Measurements from ENCODE around the gene CXCL14. TPM values are rescaled to one million over a fixed set of nuclear protein-coding genes. Genes with fewer than 3 reads are reported as not detected.

The CXCL14 gene
- total RNA-seq, 1 experiment from 2014 or later, result not detected

DNA sequence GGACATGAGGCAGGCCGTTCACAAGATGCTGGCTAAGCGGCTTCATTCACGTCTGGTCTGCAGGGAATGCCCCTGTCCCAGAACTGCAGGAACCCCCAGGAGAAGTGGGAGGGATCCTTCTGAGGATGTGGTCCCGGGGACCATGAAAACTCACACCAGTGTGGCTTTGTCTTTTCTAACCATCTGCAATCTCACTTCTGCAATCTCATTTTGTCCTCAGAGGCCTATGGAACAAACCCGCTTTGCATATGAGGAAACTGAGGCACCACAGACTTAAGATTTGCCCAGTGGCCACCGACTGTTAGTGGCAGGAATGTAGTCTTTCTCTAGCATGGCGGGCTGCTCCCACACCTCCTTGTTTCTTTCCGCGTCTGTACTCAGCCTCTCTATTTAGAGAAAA lies 6.9 kb downstream of the CXCL14 start:
- Histone ChIP-seq H3K27ac (ENCODE audit: low read depth, low read length) (no peak overlapping the region), H3K36me3 (ENCODE audit: control insufficient read depth in 1 of 2, insufficient read depth in 2 of 2, low read length in 2 of 2) (no peaks in the 10 kb centered on the region), H3K79me2 (ENCODE audit: insufficient read depth, low read length) (no peaks in the 10 kb centered on the region), H2AFZ (ENCODE audit: low read depth, low read length, poor library complexity, severe bottlenecking) (no peak overlapping the region), H3K27me3 (ENCODE audit: insufficient read depth, low read length) (no peaks in the 10 kb centered on the region), H3K4me1 (ENCODE audit: control insufficient read depth in 1 of 2, insufficient read depth in 2 of 2, low read length in 2 of 2) (peaks cover 0 to 14% of the 10 kb centered on the region in 2 experiments; a peak in 2 of 4 replicates), H3K9me2 (ENCODE audit: insufficient read depth) (no peaks in the 10 kb centered on the region), H3K4me3 (replicated peaks in 1 of 2; ENCODE audit: low read depth in 1 of 2, low read length in 2 of 2) (no peak overlapping the region), H4K20me1 (ENCODE audit: insufficient read depth) (no peaks in the 10 kb centered on the region), H3K9me3 (ENCODE audit: control insufficient read depth in 1 of 2, insufficient read depth in 1 of 2, low read depth in 1 of 2, low read length in 2 of 2) (no peaks in the 10 kb centered on the region), H3K9ac (ENCODE audit: low read length) (no peak overlapping the region), H3K4me2 (ENCODE audit: low read length) (no peak overlapping the region)
- ChIA-PET POLR2A (no interaction called here), CTCF (interaction anchor here (8.8 kb wide), 1 partner anchor 112 kb away, joined by 153 read pairs; no protein-coding TSS in a partner anchor), RAD21 (ENCODE audit: low non-redundant PET in 1 of 2, low total read pairs in 2 of 2, uncharacterized antibody in 2 of 2, unreplicated experiment in 2 of 2) (no interaction called here)
- no peak for ATAC-seq
- no peak for TF ChIP-seq EZH2phosphoT487 (IDR thresholded peaks at IDR 0.05; ENCODE audit: borderline replicate concordance)
- no peak for TF ChIP-seq ELF1 (IDR thresholded peaks at IDR 0.05; ENCODE audit: borderline replicate concordance, low read depth)
- TF ChIP-seq, protein P1, sequence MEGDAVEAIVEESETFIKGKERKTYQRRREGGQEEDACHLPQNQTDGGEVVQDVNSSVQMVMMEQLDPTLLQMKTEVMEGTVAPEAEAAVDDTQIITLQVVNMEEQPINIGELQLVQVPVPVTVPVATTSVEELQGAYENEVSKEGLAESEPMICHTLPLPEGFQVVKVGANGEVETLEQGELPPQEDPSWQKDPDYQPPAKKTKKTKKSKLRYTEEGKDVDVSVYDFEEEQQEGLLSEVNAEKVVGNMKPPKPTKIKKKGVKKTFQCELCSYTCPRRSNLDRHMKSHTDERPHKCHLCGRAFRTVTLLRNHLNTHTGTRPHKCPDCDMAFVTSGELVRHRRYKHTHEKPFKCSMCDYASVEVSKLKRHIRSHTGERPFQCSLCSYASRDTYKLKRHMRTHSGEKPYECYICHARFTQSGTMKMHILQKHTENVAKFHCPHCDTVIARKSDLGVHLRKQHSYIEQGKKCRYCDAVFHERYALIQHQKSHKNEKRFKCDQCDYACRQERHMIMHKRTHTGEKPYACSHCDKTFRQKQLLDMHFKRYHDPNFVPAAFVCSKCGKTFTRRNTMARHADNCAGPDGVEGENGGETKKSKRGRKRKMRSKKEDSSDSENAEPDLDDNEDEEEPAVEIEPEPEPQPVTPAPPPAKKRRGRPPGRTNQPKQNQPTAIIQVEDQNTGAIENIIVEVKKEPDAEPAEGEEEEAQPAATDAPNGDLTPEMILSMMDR (IDR thresholded peaks at IDR 0.05 in 2 of 3, conservative IDR thresholded peaks at IDR 0.05 in 1 of 3; ENCODE audit: borderline replicate concordance in 1 of 3, insufficient read depth in 1 of 3, low read depth in 2 of 3, low read length in 2 of 3), result no peak
- TF ChIP-seq RAD21 (IDR thresholded peaks at IDR 0.05; ENCODE audit: low read depth), result no peak
- TF ChIP-seq ZNF274 (IDR thresholded peaks at IDR 0.05; ENCODE audit: low read depth, low read length), result no peak
- no peak for TF ChIP-seq SP1 (IDR thresholded peaks at IDR 0.05; ENCODE audit: low read depth)
- no peak for TF ChIP-seq FOSL1 (IDR thresholded peaks at IDR 0.05; ENCODE audit: low read depth)
- no peak for TF ChIP-seq POLR2A (IDR thresholded peaks at IDR 0.05; ENCODE audit: borderline replicate concordance, extremely low read depth, insufficient read depth, insufficient read length)
- no peak for TF ChIP-seq EGR1 (IDR thresholded peaks at IDR 0.05; ENCODE audit: low read depth)
- no peak for TF ChIP-seq CEBPB (IDR thresholded peaks at IDR 0.05; ENCODE audit: low read depth)
- TF ChIP-seq POLR2AphosphoS5 (IDR thresholded peaks at IDR 0.05; ENCODE audit: low read depth, low read length), result no peak
- TF ChIP-seq, protein P2, sequence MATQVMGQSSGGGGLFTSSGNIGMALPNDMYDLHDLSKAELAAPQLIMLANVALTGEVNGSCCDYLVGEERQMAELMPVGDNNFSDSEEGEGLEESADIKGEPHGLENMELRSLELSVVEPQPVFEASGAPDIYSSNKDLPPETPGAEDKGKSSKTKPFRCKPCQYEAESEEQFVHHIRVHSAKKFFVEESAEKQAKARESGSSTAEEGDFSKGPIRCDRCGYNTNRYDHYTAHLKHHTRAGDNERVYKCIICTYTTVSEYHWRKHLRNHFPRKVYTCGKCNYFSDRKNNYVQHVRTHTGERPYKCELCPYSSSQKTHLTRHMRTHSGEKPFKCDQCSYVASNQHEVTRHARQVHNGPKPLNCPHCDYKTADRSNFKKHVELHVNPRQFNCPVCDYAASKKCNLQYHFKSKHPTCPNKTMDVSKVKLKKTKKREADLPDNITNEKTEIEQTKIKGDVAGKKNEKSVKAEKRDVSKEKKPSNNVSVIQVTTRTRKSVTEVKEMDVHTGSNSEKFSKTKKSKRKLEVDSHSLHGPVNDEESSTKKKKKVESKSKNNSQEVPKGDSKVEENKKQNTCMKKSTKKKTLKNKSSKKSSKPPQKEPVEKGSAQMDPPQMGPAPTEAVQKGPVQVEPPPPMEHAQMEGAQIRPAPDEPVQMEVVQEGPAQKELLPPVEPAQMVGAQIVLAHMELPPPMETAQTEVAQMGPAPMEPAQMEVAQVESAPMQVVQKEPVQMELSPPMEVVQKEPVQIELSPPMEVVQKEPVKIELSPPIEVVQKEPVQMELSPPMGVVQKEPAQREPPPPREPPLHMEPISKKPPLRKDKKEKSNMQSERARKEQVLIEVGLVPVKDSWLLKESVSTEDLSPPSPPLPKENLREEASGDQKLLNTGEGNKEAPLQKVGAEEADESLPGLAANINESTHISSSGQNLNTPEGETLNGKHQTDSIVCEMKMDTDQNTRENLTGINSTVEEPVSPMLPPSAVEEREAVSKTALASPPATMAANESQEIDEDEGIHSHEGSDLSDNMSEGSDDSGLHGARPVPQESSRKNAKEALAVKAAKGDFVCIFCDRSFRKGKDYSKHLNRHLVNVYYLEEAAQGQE (IDR thresholded peaks at IDR 0.05; ENCODE audit: low read depth), result no peak
- no peak for TF ChIP-seq TCF7L2 (IDR thresholded peaks at IDR 0.05; ENCODE audit: borderline replicate concordance, extremely low read depth, insufficient read depth, insufficient read length)
- TF ChIP-seq, protein P3, sequence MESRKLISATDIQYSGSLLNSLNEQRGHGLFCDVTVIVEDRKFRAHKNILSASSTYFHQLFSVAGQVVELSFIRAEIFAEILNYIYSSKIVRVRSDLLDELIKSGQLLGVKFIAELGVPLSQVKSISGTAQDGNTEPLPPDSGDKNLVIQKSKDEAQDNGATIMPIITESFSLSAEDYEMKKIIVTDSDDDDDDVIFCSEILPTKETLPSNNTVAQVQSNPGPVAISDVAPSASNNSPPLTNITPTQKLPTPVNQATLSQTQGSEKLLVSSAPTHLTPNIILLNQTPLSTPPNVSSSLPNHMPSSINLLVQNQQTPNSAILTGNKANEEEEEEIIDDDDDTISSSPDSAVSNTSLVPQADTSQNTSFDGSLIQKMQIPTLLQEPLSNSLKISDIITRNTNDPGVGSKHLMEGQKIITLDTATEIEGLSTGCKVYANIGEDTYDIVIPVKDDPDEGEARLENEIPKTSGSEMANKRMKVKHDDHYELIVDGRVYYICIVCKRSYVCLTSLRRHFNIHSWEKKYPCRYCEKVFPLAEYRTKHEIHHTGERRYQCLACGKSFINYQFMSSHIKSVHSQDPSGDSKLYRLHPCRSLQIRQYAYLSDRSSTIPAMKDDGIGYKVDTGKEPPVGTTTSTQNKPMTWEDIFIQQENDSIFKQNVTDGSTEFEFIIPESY (IDR thresholded peaks at IDR 0.05; ENCODE audit: extremely low read depth, insufficient replicate concordance, low read length), result no peak
- no peak for TF ChIP-seq SIN3A (IDR thresholded peaks at IDR 0.05; ENCODE audit: low read depth)
- TF ChIP-seq, protein P4, sequence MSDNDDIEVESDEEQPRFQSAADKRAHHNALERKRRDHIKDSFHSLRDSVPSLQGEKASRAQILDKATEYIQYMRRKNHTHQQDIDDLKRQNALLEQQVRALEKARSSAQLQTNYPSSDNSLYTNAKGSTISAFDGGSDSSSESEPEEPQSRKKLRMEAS (IDR thresholded peaks at IDR 0.05), result no peak
- TF ChIP-seq EZH2 (IDR thresholded peaks at IDR 0.05), result no peak
- no peak for TF ChIP-seq SRF (IDR thresholded peaks at IDR 0.05; ENCODE audit: low read depth)
- no peak for TF ChIP-seq YY1 (IDR thresholded peaks at IDR 0.05; ENCODE audit: extremely low read depth, insufficient replicate concordance, low read depth, low read length)
- DNase-seq (ENCODE audit: low read depth, low spot score), result no peak
- intact Hi-C loops (cut with micrococcal nuclease), result loop anchor here (2.0 kb wide), 1 partner anchor 19 kb away; no protein-coding TSS in a partner anchor
- BruUV-seq (replicated peaks), result no TSS peak
